DND-41 (cell line): Measurements from ENCODE around the gene GEMIN7.

ENCODE experiments used
- CTCF ChIP-seq: IDR thresholded peaks from 2 replicates; pipeline ENCODE4 v1.5.1; 2012; ENCODE audit warnings: borderline replicate concordance, low read length, moderate library complexity, mild to moderate bottlenecking; ENCODE audit not compliant: poor library complexity, severe bottlenecking; ENCODE audit errors: extremely low read depth
- EZH2 ChIP-seq: IDR thresholded peaks from 3 replicates; pipeline ENCODE4 v1.6.1; 2012; ENCODE audit warnings: borderline replicate concordance, low read depth, mild to moderate bottlenecking, moderate library complexity, low read length, inconsistent platforms; ENCODE audit not compliant: severe bottlenecking

GRCh38 chr19:45130888-45131615, 52.0 kb downstream of the GEMIN7 start:
- TF ChIP-seq CTCF (peak; percentile 31), EZH2 (no peak)
